Stimulated activated memory B cell treated with anti-CD40 and anti-IgM and Interleukin-4, amounts not matched to agents 10 μg/mL and 1 μg/mL and 100 μg/mL, for 72 hours (primary cell): Measurements from ENCODE around the gene SEZ6L2.
"Not testable (repeated sequence)": the region's sequence is repeated elsewhere in the genome, so short reads cannot be mapped to it uniquely, and the experiment has no call there.

Experiments used
- ATAC-seq: fragments of 150-1000 bp; cut with Tn5 transposase; 2 replicates; pipeline ENCODE4 v1.10.0; 2021
- H3K27ac Mint-ChIP-seq: one replicate; pipeline ENCODE4 v1.8.0; 2022; ENCODE audit warnings: mild to moderate bottlenecking, mixed read lengths
- H3K27me3 Mint-ChIP-seq: one replicate; pipeline ENCODE4 v1.8.0; 2022; ENCODE audit warnings: mixed read lengths
- H3K36me3 Mint-ChIP-seq: one replicate; pipeline ENCODE4 v1.8.0; 2022; ENCODE audit warnings: mixed read lengths
- H3K4me1 Mint-ChIP-seq: one replicate; pipeline ENCODE4 v1.8.0; 2022; ENCODE audit warnings: mixed read lengths
- H3K4me3 Mint-ChIP-seq: one replicate; pipeline ENCODE4 v1.8.0; 2022; ENCODE audit warnings: mild to moderate bottlenecking, moderate library complexity, mixed read lengths
- H3K9me3 Mint-ChIP-seq: one replicate; pipeline ENCODE4 v1.8.0; 2022; ENCODE audit warnings: mixed read lengths

SEZ6L2 gene

DNA sequence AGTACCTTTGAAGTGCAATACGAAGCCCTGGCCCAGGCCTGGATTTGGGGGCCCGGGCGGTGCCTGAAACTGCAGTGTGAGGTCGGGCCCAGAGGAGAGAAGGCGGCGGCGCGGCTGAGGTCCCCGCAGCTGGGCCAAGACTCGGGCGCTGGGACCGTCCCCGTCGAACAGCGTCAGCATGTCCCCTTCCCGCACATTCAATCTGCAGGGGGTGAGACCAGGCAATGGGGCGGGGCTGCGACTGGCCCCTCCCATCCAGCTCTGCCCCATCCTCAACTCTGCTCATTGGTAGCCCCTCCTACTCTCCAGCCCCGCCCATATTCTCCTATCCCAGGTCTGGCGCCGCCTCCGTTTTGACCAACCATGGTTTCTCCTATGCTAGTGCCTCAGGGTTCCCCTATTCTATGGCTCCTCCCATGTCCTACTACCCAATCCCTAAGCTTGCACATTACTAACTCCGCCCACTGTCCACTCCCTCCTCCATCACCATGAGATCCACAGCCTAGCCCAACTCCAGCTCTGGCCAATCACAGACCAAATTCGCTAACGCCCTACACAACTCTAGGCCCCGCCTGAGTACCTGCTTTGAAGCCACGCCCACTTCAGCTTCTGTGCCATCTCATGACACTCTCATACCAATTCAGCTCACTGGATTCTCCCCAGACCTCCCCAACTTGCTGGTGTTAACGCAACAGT is 21.9 kb downstream of the SEZ6L2 start:
- Mint-ChIP-seq H3K27me3 (peaks cover 48% of the 10 kb centered on the region), H3K4me1 (peaks cover 22% of the 10 kb centered on the region), H3K27ac (no peak overlapping the region), H3K36me3 (no peaks in the 10 kb centered on the region), H3K9me3 (no peaks in the 10 kb centered on the region), H3K4me3 (peak overlapping the region; percentile 40)
- ATAC-seq, result peak; percentile 69

DNA sequence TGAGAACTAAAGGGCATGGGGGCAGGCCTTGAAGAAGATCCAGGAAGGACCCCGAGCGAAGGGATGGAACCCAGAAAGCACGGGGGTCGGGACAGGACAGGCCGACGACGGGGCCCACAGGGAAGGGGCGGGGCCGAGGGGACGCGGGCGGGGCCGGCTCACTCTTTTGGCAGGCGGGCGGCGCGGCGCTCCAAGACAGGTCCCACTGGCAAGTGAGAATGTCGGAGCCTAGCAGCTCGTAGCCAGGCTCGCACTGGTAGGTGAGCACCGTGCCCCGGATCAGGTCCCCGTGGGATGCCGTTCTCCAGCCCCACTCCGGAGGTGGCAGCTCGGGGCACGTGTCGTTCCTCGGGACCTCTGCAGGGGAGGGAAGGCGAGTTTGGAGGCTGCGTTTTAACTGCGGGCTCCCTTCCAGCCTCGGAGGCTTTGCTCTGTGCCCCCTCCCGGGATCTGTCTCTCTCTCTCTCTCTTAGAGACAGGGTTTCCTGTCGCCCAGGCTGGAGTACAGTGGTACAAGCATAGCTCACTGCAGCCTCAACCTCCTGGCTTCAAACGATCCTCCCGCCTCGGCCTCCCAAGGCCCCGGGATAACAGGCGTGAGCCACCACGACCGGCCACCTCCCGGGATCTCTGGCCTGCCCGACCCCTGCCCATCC is 22.6 kb downstream of the SEZ6L2 start:
- Mint-ChIP-seq H3K36me3 (no peaks in the 10 kb centered on the region), H3K9me3 (no peaks in the 10 kb centered on the region), H3K4me3 (peak overlapping the region; percentile 69), H3K4me1 (peaks cover 22% of the 10 kb centered on the region), H3K27me3 (peaks cover 48% of the 10 kb centered on the region), H3K27ac (no peak overlapping the region)
- peak; percentile 10 for ATAC-seq

DNA sequence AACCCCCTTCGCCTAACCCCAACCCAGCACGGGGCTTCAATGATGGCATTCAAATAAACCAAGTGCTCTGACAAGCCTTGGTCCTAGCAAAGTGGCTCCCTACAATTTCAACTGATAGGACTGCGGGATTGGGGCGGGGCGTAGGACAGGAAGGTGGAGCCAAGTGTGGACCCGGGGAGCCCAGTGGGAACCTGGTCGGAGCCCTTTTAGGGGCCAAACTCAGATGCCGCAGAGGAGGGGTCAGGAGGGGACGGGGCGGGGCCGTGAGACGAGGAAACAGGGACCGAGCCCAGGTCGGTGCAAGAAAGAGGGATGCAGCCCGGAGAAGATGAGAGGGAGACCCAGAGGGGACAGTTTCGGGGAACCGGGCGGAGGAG is 23.1 kb downstream of the SEZ6L2 start:
- Mint-ChIP-seq H3K4me1 (peaks cover 22% of the 10 kb centered on the region), H3K9me3 (no peaks in the 10 kb centered on the region), H3K27me3 (peaks cover 48% of the 10 kb centered on the region), H3K36me3 (no peaks in the 10 kb centered on the region), H3K4me3 (peak overlapping the region; percentile 69), H3K27ac (no peak overlapping the region)
- no peak for ATAC-seq

DNA sequence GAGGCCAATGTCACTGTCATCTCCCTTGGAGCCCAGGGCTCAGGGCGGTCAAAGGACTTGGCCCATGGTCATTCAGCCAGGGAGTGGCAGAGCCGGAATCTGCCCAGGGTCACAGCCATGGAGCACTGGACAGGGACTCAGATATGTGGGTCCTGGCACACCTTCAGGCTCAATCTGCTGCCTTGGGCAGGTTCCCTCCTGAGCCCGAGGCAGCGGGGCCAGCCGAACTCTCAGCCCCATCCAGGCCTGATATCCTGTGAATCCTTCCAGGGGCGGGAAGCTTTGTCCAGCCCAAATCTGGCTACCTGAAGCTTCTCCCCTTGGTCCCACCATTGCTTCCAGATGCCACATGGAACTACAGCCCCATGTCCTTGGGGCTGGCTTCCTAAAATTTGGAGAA is 24.1 kb downstream of the SEZ6L2 start:
- ATAC-seq, result no peak
- no peaks in the 10 kb centered on the region for H3K9me3 Mint-ChIP-seq
- H3K4me3 Mint-ChIP-seq, result no peak overlapping the region
- peaks cover 48% of the 10 kb centered on the region for H3K27me3 Mint-ChIP-seq
- H3K4me1 Mint-ChIP-seq, result peaks cover 22% of the 10 kb centered on the region
- H3K27ac Mint-ChIP-seq, result no peak overlapping the region
- no peaks in the 10 kb centered on the region for H3K36me3 Mint-ChIP-seq

DNA sequence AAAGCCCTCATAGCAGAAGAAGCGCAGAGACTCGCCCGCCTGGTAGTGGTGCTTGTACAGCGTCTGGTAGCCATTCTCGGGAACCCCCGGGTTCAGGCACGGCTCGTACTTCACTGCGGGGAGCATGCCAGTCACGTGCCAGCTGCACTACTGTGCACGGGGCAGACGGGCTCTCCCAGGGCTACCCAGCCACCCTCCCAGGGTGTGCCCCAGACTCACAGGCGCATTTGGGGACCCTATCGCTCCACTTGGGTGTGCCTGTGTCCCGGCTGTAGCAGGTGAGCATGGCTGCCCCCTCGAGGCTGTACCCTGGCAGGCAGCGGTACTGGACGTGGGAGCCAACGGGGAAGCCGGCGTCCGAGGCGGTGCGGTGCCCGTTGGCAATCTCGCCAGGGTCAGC is 26.0 kb downstream of the SEZ6L2 start:
- Mint-ChIP-seq H3K9me3 (no peaks in the 10 kb centered on the region), H3K27ac (no peak overlapping the region), H3K4me1 (peaks cover 22% of the 10 kb centered on the region), H3K36me3 (no peaks in the 10 kb centered on the region), H3K27me3 (peaks cover 34% of the 10 kb centered on the region), H3K4me3 (no peak overlapping the region)
- no peak for ATAC-seq

DNA sequence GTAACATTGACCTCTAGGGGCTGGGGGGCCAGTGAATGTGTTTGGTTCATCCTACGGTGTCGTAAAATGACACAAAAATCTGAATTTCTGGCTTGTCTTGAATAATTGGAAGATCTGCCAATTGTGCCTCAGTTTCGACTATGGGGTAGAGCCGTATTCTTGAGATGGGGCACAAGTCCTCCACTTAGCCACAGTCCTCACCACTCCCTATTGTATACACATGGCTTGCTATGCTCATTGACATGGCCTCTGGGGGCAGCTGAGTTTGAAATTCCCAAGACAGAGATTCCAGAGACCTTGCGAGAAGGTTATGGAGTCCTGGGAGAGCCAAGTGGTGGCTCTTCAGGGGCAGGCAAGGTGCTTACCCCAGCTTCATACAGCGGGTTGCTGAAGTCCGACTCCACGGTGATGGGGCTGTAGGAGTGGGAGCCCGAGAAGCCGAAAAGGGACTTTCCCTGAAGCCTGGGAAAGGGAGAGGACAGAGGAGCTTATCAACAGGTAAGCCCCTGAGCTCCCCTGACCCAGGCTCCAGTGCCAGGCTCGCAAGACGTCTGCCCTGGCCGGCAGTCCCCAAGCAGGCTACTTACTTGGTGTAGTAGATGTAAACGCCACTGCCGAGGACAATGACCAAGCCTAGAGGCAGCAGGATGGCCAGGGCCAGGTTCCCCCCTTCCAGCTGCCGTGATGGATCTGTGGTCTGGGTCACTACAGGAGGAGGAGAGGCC is 27.4 kb downstream of the SEZ6L2 start:
- Mint-ChIP-seq H3K4me3 (no peak overlapping the region), H3K36me3 (no peaks in the 10 kb centered on the region), H3K27me3 (peaks cover 20% of the 10 kb centered on the region), H3K9me3 (no peaks in the 10 kb centered on the region), H3K4me1 (peaks cover 12% of the 10 kb centered on the region), H3K27ac (no peak overlapping the region)
- ATAC-seq, result no peak

DNA sequence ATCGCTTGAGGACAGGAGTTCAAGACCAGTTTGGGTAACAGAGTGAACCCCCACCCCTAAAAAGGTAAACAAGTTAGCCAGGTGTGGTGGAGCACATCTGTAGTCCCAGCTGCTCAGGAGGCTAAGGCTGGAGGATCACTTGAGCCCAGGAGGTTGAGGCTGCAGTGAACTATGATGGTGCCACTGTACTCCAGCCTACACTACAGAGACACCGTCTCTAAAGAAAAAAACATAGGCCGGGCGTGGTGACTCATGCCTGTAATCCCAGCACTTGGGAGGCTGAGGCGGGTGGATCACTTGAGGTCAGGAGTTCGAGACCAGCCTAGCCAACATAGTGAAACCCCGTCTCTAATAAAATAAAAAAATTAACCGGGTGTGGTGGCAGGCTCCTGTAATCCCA is 30.3 kb downstream of the SEZ6L2 start:
- not testable (repeated sequence) for H3K4me1 Mint-ChIP-seq, H3K36me3 Mint-ChIP-seq, H3K9me3 Mint-ChIP-seq, H3K4me3 Mint-ChIP-seq, H3K27ac Mint-ChIP-seq, ATAC-seq
- H3K27me3 Mint-ChIP-seq, result peaks cover 12% of the 10 kb centered on the region

DNA sequence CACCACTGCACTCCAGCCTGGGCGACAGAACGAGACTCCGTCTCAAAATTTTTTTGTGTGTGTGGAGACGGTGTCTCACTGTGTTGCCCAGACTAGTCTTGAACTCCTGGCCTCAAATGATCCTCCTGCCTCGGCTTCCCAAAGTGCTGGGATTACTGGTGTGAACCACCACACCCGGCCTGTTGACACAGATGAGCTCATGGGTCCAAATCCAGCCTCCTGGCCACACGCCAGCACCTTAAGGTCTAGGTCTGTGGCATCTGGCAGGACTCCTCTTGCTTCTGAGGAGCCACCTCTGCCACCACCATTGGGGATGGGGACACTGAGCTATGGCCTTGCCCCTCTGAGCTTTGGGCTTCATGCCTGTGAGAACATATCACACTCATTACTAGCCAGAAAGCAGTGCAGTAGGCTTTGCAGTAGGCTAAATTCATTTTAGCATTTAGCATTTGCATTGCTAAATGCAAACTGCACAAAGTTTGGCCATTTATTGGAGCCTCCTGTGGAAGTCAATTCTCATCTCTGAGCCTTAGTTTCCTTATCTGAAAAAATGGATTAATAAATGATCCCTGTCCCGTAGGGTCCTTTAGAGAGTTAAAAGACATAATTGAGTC is 30.8 kb downstream of the SEZ6L2 start:
- H3K27ac Mint-ChIP-seq, result no peak overlapping the region
- no peaks in the 10 kb centered on the region for H3K9me3 Mint-ChIP-seq
- no peaks in the 10 kb centered on the region for H3K36me3 Mint-ChIP-seq
- no peak for ATAC-seq
- H3K4me1 Mint-ChIP-seq, result peaks cover 3% of the 10 kb centered on the region
- H3K4me3 Mint-ChIP-seq, result no peak overlapping the region
- H3K27me3 Mint-ChIP-seq, result peaks cover 12% of the 10 kb centered on the region

DNA sequence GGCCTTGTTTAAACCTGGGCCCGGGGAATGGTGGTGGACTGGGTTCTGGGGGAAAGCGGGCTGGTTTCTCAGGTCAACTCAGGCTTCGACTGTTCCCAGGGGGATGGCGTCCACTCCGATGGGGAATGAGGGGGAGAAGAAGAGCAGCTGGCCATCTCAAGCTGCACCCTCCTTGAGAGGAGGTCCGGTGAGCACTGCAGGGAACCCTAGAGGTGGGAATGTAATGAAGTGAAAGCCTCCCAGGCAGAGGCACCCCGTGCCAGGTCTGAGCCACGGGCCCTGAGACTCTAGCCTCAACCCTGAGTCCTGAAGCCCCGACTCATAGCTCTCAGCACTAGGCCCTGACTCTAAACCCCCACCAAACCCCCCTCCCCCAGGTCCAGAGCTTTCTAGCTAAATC is 35.1 kb downstream of the SEZ6L2 start:
- Mint-ChIP-seq H3K27me3 (peaks cover 12% of the 10 kb centered on the region), H3K36me3 (peaks cover 12% of the 10 kb centered on the region), H3K4me1 (peaks cover 30% of the 10 kb centered on the region), H3K9me3 (no peaks in the 10 kb centered on the region), H3K4me3 (no peak overlapping the region), H3K27ac (no peak overlapping the region)
- ATAC-seq, result no peak

DNA sequence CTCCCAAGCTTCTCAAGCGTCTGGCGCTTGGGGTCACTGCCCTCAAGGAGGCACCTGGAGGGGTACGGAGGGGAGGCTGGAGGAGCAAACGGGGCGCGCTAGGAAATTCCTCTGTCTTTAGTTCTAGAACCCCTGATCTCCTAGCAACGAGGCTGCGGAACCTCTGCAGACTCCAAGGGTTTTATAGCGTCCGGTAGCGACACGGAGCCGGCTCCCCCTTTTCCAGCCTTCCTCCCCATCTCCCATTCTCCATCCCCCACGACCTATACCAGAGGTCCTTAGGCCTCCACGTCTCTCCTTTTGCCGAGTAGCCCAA is 35.7 kb downstream of the SEZ6L2 start:
- peaks cover 30% of the 10 kb centered on the region for H3K4me1 Mint-ChIP-seq
- no peak for ATAC-seq
- peaks cover 12% of the 10 kb centered on the region for H3K27me3 Mint-ChIP-seq
- H3K4me3 Mint-ChIP-seq, result peak overlapping the region; percentile 100
- H3K27ac Mint-ChIP-seq, result peak overlapping the region; percentile 96
- peaks cover 18% of the 10 kb centered on the region for H3K36me3 Mint-ChIP-seq
- no peaks in the 10 kb centered on the region for H3K9me3 Mint-ChIP-seq

DNA sequence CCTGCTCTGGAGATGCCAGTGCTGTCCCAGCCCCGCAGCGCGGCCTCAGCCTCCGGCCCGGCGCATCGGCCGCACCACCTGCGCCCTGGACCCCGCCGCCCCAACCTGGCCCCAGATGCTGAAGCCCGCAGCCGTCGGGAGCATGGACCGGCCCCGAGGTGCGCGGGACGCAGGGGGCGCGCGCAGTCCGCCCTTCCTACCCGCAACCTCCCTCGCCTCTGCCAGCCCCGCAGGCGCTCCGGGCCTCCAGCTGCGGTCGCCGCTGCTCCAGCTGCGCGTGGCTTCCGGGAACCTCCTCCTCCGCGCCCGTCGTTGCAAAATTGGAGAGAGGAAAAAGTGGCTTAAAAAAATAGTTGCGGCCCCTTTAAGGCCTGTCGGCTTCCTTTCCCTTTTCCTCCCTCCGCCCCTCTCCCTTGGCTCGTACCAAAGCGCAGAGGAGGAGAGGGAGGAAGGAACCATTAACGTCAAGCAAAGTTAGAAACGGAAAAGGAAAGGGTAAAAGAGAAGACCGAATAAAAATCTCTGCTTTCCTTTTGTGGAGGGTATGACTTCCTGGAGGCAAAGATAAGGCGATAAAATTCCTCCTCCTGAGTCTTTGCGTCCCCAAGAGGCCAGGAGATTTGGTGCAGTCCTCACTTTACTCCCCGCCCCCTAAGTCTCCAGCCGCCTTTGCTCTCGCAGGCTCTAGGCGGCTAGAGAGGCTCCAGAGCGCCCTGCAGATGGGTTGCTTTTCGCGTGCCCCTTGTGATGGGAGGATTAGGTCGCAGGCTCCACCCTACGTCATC is 36.3 kb downstream of the SEZ6L2 start, which contains the start of gene CDIPT:
TSS of gene CDIPT (minus strand) at position 343 of the 785 bp plus-strand sequence. CDS start 369 bp downstream, outside the sequence.
- H3K27me3 Mint-ChIP-seq, result peaks cover 12% of the 10 kb centered on the region
- H3K9me3 Mint-ChIP-seq, result no peaks in the 10 kb centered on the region
- peaks cover 30% of the 10 kb centered on the region for H3K4me1 Mint-ChIP-seq
- peaks cover 24% of the 10 kb centered on the region for H3K36me3 Mint-ChIP-seq
- peak; percentile 100 for ATAC-seq
- peak within 1 kb of the TSS; percentile 100 for H3K4me3 Mint-ChIP-seq
- peak within 1 kb of the TSS; percentile 96 for H3K27ac Mint-ChIP-seq

DNA sequence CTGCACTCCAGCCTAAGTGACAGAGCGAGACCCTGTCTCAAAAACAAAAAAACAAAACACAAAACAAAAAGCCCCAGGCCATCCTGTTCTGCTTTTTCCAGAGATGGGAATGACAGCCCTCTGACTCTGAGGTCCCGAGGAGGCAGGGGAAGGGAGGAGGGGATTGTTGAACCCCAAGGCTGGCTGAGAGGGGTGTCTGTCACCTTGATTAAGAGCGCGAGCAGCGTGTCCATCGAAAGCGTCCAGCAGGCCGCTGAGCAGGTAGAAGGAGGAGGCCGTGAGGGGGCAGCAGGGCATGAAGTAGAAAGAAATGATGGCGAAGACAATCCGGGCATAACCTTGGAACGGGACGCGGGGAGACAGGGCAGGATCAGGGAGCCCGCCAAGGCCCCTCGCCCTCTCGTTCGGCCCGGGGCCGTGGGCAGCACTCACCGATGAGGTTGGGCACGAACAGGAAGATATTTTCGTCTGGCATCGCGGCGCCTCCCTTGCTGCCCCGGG is 36.9 kb downstream of the SEZ6L2 start:
- H3K4me3 Mint-ChIP-seq, result peak overlapping the region; percentile 100
- peak overlapping the region; percentile 96 for H3K27ac Mint-ChIP-seq
- ATAC-seq, result no peak
- H3K36me3 Mint-ChIP-seq, result peaks cover 24% of the 10 kb centered on the region
- H3K27me3 Mint-ChIP-seq, result peaks cover 12% of the 10 kb centered on the region
- peaks cover 30% of the 10 kb centered on the region for H3K4me1 Mint-ChIP-seq
- H3K9me3 Mint-ChIP-seq, result no peaks in the 10 kb centered on the region

DNA sequence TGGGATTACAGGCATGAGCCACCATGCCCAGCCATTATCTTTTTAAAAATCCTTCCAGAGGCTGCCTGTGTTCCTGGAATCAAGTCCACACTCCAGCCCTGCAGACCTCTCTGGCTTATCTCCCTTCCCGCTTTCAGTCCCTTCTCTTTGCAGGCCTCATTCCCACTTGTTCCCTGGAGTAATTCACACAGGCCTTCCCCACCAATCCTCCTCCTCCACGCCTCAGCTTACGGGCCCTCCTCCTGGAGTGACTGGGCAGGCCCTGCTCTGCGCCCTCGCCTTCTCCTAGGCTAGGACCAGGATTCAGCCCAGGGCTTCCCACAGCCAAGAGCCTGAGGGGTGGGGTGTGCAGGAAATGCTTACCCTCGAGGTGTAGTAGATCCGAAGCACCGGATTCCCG is 39.1 kb downstream of the SEZ6L2 start:
- no peaks in the 10 kb centered on the region for H3K27me3 Mint-ChIP-seq
- H3K4me3 Mint-ChIP-seq, result no peak overlapping the region
- no peak for ATAC-seq
- no peak overlapping the region for H3K27ac Mint-ChIP-seq
- peaks cover 30% of the 10 kb centered on the region for H3K4me1 Mint-ChIP-seq
- no peaks in the 10 kb centered on the region for H3K9me3 Mint-ChIP-seq
- peaks cover 24% of the 10 kb centered on the region for H3K36me3 Mint-ChIP-seq

DNA sequence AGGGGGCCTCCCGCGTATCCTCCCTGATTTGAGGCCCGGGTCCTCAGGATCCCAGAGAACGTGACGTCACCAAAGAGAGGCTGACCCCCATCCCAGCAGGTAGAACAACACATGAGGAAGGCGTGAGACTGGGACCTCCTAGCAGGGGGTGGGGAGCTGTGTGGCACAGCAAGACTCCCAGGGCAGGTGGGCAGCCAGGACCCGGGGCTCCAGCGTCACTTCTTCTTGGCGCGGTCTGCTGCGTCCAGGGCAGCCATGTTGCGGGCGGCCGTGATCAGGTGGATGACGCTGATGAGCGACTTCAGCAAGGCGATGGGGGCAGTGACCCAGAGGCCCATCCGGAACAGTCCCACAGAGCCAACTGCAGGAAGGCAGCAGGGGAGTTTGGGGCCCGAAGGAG is 40.4 kb downstream of the SEZ6L2 start:
- Mint-ChIP-seq H3K9me3 (no peaks in the 10 kb centered on the region), H3K36me3 (peaks cover 24% of the 10 kb centered on the region), H3K4me1 (peaks cover 30% of the 10 kb centered on the region), H3K27ac (no peak overlapping the region), H3K27me3 (no peaks in the 10 kb centered on the region), H3K4me3 (no peak overlapping the region)
- no peak for ATAC-seq
